ENCODE measurements around the gene CSNK2A2.

Gene CSNK2A2

DNA sequence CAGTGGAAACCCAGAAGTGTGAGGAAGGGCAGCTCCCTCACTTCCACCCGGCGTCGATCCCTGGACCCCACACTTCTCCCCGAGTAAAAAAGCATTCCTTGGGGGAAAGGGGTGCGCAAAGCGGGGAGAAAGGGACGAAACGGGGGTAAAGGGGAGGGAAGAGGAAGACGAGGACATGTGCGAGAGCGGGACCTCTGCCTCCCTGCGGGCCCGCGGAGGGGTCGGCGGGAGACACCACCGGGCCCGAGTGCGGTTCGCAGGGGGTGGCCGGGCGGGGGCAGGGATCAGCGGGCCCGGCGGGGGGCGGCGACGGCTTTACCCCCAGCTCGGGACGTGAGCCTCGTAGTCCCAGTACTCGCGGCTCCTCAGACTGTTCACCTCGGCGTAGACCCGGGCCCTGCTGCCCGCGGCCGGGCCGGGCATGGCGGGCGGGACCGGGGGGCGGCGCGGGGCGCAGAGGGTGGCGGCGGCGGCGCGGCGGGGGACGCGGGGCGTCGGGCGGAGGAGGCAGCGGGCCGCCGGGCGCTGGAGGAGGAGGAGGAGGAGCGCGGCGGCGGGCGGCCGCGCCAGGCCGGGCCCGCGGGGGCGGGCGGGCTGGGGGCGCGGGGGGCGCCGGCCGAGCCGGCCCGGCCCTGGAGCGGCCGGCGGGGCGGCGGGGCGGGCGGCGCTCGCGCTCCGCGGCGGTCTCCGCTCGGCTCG, 443 bp downstream of the CSNK2A2 start:
- peak overlapping the region; percentile 50 for H2AFZ ChIP-seq (ENCODE audit: low read length, unreplicated experiment)
- 0 out of 2 replicates have a peak, but pooled peaks cover 4% of the 10 kb centered on the region for H3K36me3 ChIP-seq (ENCODE audit: insufficient read depth, low read length)
- H3K4me3 ChIP-seq (ENCODE audit: low read depth, low read length), result peak overlapping the region; percentile 83
- peaks cover 17% of the 10 kb centered on the region for H3K4me1 ChIP-seq (ENCODE audit: control insufficient read depth, insufficient read depth, low read length, unreplicated experiment)
- H3K79me2 ChIP-seq (ENCODE audit: control insufficient read depth, insufficient read depth, low read length, unreplicated experiment), result peaks cover 44% of the 10 kb centered on the region
- H3K27ac ChIP-seq (ENCODE audit: low read depth, low read length), result no peak overlapping the region
- H3K27me3 ChIP-seq (ENCODE audit: insufficient read depth, low read length), result peaks cover 26% of the 10 kb centered on the region

DNA sequence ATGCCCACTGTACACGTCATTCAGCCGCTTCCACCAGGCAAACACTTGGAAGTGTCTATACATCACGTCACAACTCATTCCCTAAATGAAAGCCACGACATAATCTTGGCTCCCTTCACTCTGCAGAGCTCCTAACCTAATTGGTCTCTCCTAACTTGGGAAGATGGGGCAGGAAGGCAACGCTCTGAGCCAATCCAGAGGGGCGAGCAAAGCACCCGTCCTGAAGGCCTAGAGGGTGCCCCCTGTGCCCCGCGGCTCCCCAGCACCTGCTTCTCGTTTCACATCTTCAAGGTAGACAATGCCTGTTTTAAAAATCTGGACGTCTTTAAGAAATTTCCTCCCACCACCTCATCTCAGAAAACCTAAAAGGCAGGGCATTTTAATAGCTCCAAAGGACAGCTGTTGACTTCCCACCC, 1.0 kb downstream of the CSNK2A2 start:
- peaks cover 17% of the 10 kb centered on the region for H3K4me1 ChIP-seq (ENCODE audit: control insufficient read depth, insufficient read depth, low read length, unreplicated experiment)
- peaks cover 10% of the 10 kb centered on the region; the same call in 1 of the 2 replicates for H3K36me3 ChIP-seq (ENCODE audit: insufficient read depth, low read length)
- peak overlapping the region; percentile 83 for H3K4me3 ChIP-seq (ENCODE audit: low read depth, low read length)
- H3K27me3 ChIP-seq (ENCODE audit: insufficient read depth, low read length), result peaks cover 21% of the 10 kb centered on the region
- peak overlapping the region; percentile 50 for H2AFZ ChIP-seq (ENCODE audit: low read length, unreplicated experiment)
- peaks cover 50% of the 10 kb centered on the region for H3K79me2 ChIP-seq (ENCODE audit: control insufficient read depth, insufficient read depth, low read length, unreplicated experiment)
- no peak overlapping the region for H3K27ac ChIP-seq (ENCODE audit: low read depth, low read length)

- Histone ChIP-seq H3K27me3 (ENCODE audit: insufficient read depth, low read length) (peaks cover 10% of the 10 kb centered on the region), H3K79me2 (ENCODE audit: control insufficient read depth, insufficient read depth, low read length, unreplicated experiment) (peaks cover 57% of the 10 kb centered on the region), H2AFZ (ENCODE audit: low read length, unreplicated experiment) (no peak overlapping the region), H3K27ac (ENCODE audit: low read depth, low read length) (no peak overlapping the region), H3K36me3 (ENCODE audit: insufficient read depth, low read length) (peaks cover 17% of the 10 kb centered on the region; the same call in 1 of the 2 replicates), H3K4me1 (ENCODE audit: control insufficient read depth, insufficient read depth, low read length, unreplicated experiment) (peaks cover 17% of the 10 kb centered on the region), H3K4me3 (ENCODE audit: low read depth, low read length) (no peak overlapping the region)
Measured at GRCh38 chr16:58195771-58196170, 2.1 kb downstream of the CSNK2A2 start.

GRCh38 chr16:58195344-58195743, 2.6 kb downstream of the CSNK2A2 start:
- Histone ChIP-seq H3K4me3 (ENCODE audit: low read depth, low read length) (no peak overlapping the region), H3K36me3 (ENCODE audit: insufficient read depth, low read length) (peaks cover 19% of the 10 kb centered on the region; the same call in 1 of the 2 replicates), H3K79me2 (ENCODE audit: control insufficient read depth, insufficient read depth, low read length, unreplicated experiment) (peaks cover 61% of the 10 kb centered on the region), H3K27ac (ENCODE audit: low read depth, low read length) (no peak overlapping the region), H3K4me1 (ENCODE audit: control insufficient read depth, insufficient read depth, low read length, unreplicated experiment) (peaks cover 17% of the 10 kb centered on the region), H3K27me3 (ENCODE audit: insufficient read depth, low read length) (peaks cover 7% of the 10 kb centered on the region), H2AFZ (ENCODE audit: low read length, unreplicated experiment) (no peak overlapping the region)

DNA sequence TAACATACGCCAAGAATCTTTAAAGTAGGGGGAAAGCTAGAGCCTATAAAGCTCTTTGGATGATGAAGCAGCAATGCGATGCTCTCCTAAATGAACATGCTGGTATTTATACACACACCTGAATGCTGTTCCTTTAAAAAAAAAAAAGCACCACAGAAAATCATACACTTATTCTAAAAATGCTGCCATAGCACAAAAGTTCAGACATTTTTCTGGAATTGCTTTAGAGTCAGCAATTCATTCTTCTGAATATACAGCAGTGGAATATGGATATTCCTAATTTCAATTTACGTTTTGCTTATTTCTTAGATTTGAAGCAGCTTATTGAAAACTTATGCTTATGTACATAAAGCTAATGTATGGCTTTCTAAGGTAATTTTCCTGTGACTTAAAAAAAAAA, 3.1 kb downstream of the CSNK2A2 start:
- Histone ChIP-seq H3K36me3 (ENCODE audit: insufficient read depth, low read length) (peaks cover 23% of the 10 kb centered on the region), H3K27me3 (ENCODE audit: insufficient read depth, low read length) (peaks cover 4% of the 10 kb centered on the region), H3K4me1 (ENCODE audit: control insufficient read depth, insufficient read depth, low read length, unreplicated experiment) (peaks cover 17% of the 10 kb centered on the region), H2AFZ (ENCODE audit: low read length, unreplicated experiment) (no peak overlapping the region), H3K27ac (ENCODE audit: low read depth, low read length) (no peak overlapping the region), H3K4me3 (ENCODE audit: low read depth, low read length) (no peak overlapping the region), H3K79me2 (ENCODE audit: control insufficient read depth, insufficient read depth, low read length, unreplicated experiment) (peaks cover 61% of the 10 kb centered on the region)

GRCh38 chr16:58187665-58188421, 10.1 kb downstream of the CSNK2A2 start:
- Histone ChIP-seq H3K4me3 (ENCODE audit: low read depth, low read length) (no peak overlapping the region), H3K27me3 (ENCODE audit: insufficient read depth, low read length) (no peaks in the 10 kb centered on the region), H3K4me1 (ENCODE audit: control insufficient read depth, insufficient read depth, low read length, unreplicated experiment) (no peaks in the 10 kb centered on the region), H3K36me3 (ENCODE audit: insufficient read depth, low read length) (peaks cover 48% of the 10 kb centered on the region), H2AFZ (ENCODE audit: low read length, unreplicated experiment) (no peak overlapping the region), H3K27ac (ENCODE audit: low read depth, low read length) (no peak overlapping the region), H3K79me2 (ENCODE audit: control insufficient read depth, insufficient read depth, low read length, unreplicated experiment) (peaks cover 21% of the 10 kb centered on the region)

GRCh38 chr16:58187092-58187491, 10.8 kb downstream of the CSNK2A2 start:
- no peak overlapping the region for H3K4me3 ChIP-seq (ENCODE audit: low read depth, low read length)
- H3K27ac ChIP-seq (ENCODE audit: low read depth, low read length), result no peak overlapping the region
- peaks cover 45% of the 10 kb centered on the region for H3K36me3 ChIP-seq (ENCODE audit: insufficient read depth, low read length)
- no peaks in the 10 kb centered on the region for H3K4me1 ChIP-seq (ENCODE audit: control insufficient read depth, insufficient read depth, low read length, unreplicated experiment)
- H3K27me3 ChIP-seq (ENCODE audit: insufficient read depth, low read length), result no peaks in the 10 kb centered on the region
- peaks cover 13% of the 10 kb centered on the region for H3K79me2 ChIP-seq (ENCODE audit: control insufficient read depth, insufficient read depth, low read length, unreplicated experiment)
- H2AFZ ChIP-seq (ENCODE audit: low read length, unreplicated experiment), result no peak overlapping the region

- Histone ChIP-seq H3K27ac (ENCODE audit: low read depth, low read length) (no peak overlapping the region), H3K79me2 (ENCODE audit: control insufficient read depth, insufficient read depth, low read length, unreplicated experiment) (peaks cover 7% of the 10 kb centered on the region), H3K4me3 (ENCODE audit: low read depth, low read length) (no peak overlapping the region), H3K27me3 (ENCODE audit: insufficient read depth, low read length) (no peaks in the 10 kb centered on the region), H3K36me3 (ENCODE audit: insufficient read depth, low read length) (peaks cover 45% of the 10 kb centered on the region), H3K4me1 (ENCODE audit: control insufficient read depth, insufficient read depth, low read length, unreplicated experiment) (no peaks in the 10 kb centered on the region), H2AFZ (ENCODE audit: low read length, unreplicated experiment) (no peak overlapping the region)
Measured at GRCh38 chr16:58186176-58186944, 11.5 kb downstream of the CSNK2A2 start.

GRCh38 chr16:58177353-58177710, 20.6 kb downstream of the CSNK2A2 start:
- Histone ChIP-seq H3K27ac (ENCODE audit: low read depth, low read length) (no peak overlapping the region), H3K79me2 (ENCODE audit: control insufficient read depth, insufficient read depth, low read length, unreplicated experiment) (peaks cover 13% of the 10 kb centered on the region), H3K4me1 (ENCODE audit: control insufficient read depth, insufficient read depth, low read length, unreplicated experiment) (no peaks in the 10 kb centered on the region), H2AFZ (ENCODE audit: low read length, unreplicated experiment) (no peak overlapping the region), H3K4me3 (ENCODE audit: low read depth, low read length) (no peak overlapping the region), H3K36me3 (ENCODE audit: insufficient read depth, low read length) (peaks cover 42% of the 10 kb centered on the region), H3K27me3 (ENCODE audit: insufficient read depth, low read length) (no peaks in the 10 kb centered on the region)

DNA sequence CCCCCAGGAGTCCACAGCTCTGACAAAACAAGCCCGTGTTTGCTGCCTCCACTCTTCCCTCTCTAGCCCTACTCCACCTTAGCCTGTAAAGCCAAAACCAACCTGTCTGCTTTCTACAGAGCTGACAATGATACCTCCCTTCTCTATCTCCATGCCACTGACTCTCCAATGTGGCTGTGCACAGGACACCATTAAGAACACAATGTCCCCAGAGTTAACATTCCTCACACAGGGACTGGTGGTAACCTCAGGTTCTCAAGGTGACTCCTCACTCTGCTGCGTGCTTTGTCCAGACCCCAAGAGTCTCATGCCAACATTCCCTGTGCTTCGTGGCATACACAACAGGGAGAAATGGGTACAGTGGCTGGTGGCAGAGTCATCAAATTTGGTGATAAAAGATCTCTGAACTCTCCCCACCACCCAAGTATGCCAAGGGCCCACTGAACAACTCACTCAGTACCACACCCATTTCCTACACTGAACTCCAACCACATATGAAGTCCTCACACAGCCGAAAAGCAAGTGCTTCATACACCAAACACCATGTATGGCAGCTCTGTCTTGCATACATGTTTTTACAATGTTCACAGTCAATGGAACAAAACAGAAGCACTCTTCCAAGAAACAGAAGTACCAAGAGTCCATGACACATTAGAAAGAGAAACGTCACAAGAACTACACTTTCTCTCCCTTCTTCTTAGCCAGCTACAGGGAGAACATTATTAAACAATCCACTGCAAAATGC, 21.1 kb downstream of the CSNK2A2 start:
- Histone ChIP-seq H3K36me3 (ENCODE audit: insufficient read depth, low read length) (peaks cover 41% of the 10 kb centered on the region), H3K27ac (ENCODE audit: low read depth, low read length) (no peak overlapping the region), H3K4me3 (ENCODE audit: low read depth, low read length) (no peak overlapping the region), H3K79me2 (ENCODE audit: control insufficient read depth, insufficient read depth, low read length, unreplicated experiment) (peaks cover 13% of the 10 kb centered on the region), H2AFZ (ENCODE audit: low read length, unreplicated experiment) (no peak overlapping the region), H3K27me3 (ENCODE audit: insufficient read depth, low read length) (no peaks in the 10 kb centered on the region), H3K4me1 (ENCODE audit: control insufficient read depth, insufficient read depth, low read length, unreplicated experiment) (no peaks in the 10 kb centered on the region)

All from ACC112 (cell line).